Karpas-422 (cell line): ENCODE measurements around the gene SPDYE3. TPM values are rescaled to one million over a fixed set of nuclear protein-coding genes. Genes with fewer than 3 reads are reported as not detected.
"Not testable (repeated sequence)": the region's sequence is repeated elsewhere in the genome, so short reads cannot be mapped to it uniquely, and the experiment has no call there.

Experiments
- DNase-seq: peaks from one replicate; pipeline ENCODE4 v3.0.0-alpha.2; 2015
- H2AFZ ChIP-seq: fragments of 200-600 bp; sonication (generic); 2 replicates; pipeline ENCODE4 v1.6.1; 2014; ENCODE audit warnings: antibody characterized with exemption, low read length, mixed read lengths
- H3K27ac ChIP-seq: fragments of 200-600 bp; sonication (generic); 2 replicates; pipeline ENCODE4 v1.5.1; 2014; ENCODE audit warnings: mild to moderate bottlenecking, low read length, moderate library complexity
- H3K27me3 ChIP-seq: fragments of 200-600 bp; sonication (generic); 2 replicates; pipeline ENCODE4 v1.6.1; 2014; ENCODE audit warnings: low read length, mixed read lengths
- H3K36me3 ChIP-seq: fragments of 200-600 bp; sonication (generic); 2 replicates; pipeline ENCODE4 v1.6.1; 2014; ENCODE audit warnings: low read length, mixed read lengths; ENCODE audit not compliant: insufficient read depth
- H3K4me1 ChIP-seq: fragments of 200-600 bp; sonication (generic); 2 replicates; pipeline ENCODE4 v1.6.1; 2014; ENCODE audit warnings: mild to moderate bottlenecking, low read length, mixed read lengths
- H3K4me2 ChIP-seq: fragments of 200-600 bp; sonication (generic); 2 replicates; pipeline ENCODE4 v1.6.1; 2014; ENCODE audit warnings: low read length, low read depth, mild to moderate bottlenecking; ENCODE audit not compliant: poor library complexity, severe bottlenecking
- H3K4me3 ChIP-seq: fragments of 200-600 bp; sonication (generic); 2 replicates; pipeline ENCODE4 v1.5.1; 2014; ENCODE audit warnings: mild to moderate bottlenecking, antibody characterized with exemption, low read length, mixed read lengths
- H3K79me2 ChIP-seq: fragments of 200-600 bp; sonication (generic); 2 replicates; pipeline ENCODE4 v1.6.1; 2014; ENCODE audit warnings: mild to moderate bottlenecking, low read length, mixed read lengths
- H3K9ac ChIP-seq: fragments of 200-600 bp; sonication (generic); 2 replicates; pipeline ENCODE4 v1.6.0; 2014; ENCODE audit warnings: low read length
- H3K9me2 ChIP-seq: fragments of 200-600 bp; sonication (generic), shearing (Covaris generic); replicated peaks from 2 replicates; pipeline ENCODE4 v1.6.0; 2014; ENCODE audit warnings: mild to moderate bottlenecking, low read length, moderate library complexity; ENCODE audit not compliant: insufficient read depth
- H3K9me3 ChIP-seq: fragments of 300-700, 200-600 bp; sonication (generic); 2 replicates; pipeline ENCODE4 v1.6.1; 2014; ENCODE audit warnings: low read length, mixed read lengths
- H4K20me1 ChIP-seq: fragments of 200-600 bp; sonication (generic); 2 replicates; pipeline ENCODE4 v1.6.1; 2014; ENCODE audit warnings: mild to moderate bottlenecking, antibody characterized with exemption, low read length, low read depth; ENCODE audit not compliant: insufficient read depth
- total RNA-seq: library from RNA; depleted of rRNA; stranded (reverse); fragments of >200 nt; shearing (Covaris generic); gene quantifications from 2 replicates; pipeline ENCODE4 v1.2.3, GENCODE V29; 2014; ENCODE audit warnings: low replicate concordance

The SPDYE3 gene
- total RNA-seq, 1 experiment from 2014 or later = not detected

DNA sequence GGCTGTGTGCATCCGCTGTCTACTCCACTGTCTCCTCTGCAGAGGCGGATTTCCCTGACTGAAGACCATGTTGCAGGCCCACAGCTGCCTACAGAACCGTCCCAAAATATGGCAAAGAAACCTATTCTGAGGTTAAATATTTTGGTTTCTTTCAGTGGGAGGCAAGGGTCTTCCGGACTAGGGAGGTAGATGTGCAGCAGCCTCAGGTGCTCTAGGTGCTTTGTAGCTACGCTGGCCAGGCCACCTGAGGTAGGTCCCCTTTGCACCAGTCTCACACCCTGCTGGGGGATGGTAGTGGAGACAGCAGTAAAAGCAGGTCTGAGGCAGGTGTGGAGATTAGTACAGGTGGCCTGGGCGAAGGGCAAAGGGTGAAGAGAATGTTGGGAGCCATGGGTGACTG, 42.3 kb downstream of the SPDYE3 start:
- H3K9me3 ChIP-seq = no peaks in the 10 kb centered on the region
- no peaks in the 10 kb centered on the region for H4K20me1 ChIP-seq
- H3K4me1 ChIP-seq = peaks cover 5% of the 10 kb centered on the region
- H3K36me3 ChIP-seq = peaks cover 41% of the 10 kb centered on the region
- H3K9ac ChIP-seq = no peak overlapping the region
- no peaks in the 10 kb centered on the region for H3K27me3 ChIP-seq
- peaks cover 12% of the 10 kb centered on the region; the same call in 1 of the 2 replicates for H3K79me2 ChIP-seq
- no peak overlapping the region for H3K4me3 ChIP-seq
- no peaks in the 10 kb centered on the region for H3K9me2 ChIP-seq
- H3K4me2 ChIP-seq = no peak overlapping the region
- H3K27ac ChIP-seq = no peak overlapping the region
- DNase-seq = no peak
- no peak overlapping the region for H2AFZ ChIP-seq

DNA sequence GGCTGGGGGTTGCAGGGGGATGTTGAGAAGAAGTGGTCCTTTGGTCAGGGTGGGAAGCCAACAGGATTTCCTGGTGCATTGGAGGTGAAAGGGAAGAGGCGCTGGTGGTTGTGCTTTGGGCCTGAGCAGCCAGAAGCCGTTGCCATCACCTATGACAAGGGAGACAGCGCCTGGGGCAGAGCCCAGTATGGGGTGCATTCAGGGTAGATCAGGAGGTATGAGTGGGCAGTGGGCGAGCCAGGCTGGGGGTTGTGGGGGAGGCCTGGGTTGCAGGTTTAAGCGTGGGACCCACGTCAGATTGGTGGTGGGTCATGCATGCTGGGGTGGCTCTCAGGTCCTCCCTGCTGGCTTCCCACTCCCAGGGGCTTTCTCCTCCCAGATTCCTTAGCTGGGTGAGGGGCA, 44.2 kb downstream of the SPDYE3 start:
- no peaks in the 10 kb centered on the region for H3K4me1 ChIP-seq

DNA sequence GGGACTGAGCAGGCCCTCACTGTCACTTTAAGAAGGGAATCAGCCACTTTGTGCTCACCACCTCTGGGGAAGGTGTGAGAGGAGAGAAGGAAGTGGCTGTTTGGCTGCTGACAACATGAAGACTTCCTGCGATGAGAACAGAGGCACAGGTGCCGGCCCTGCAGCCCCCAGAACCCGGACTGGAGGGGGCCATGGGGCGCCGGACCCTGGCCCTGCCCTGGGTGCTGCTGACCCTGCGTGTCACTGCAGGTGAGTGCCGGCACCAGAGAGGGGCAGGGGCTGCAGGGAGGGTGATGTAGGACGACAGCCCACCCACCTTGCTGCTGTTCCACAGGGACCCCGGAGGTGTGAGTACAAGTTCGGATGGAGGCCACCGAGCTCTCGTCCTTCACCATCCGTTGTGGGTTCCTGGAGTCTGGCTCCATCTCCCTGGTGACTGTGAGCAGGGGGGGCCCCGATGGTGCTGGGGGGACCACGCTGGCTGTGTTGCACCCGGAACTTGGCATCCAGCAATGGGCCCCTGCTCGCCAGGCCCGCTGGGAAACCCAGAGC, 44.8 kb downstream of the SPDYE3 start:
- H3K4me1 ChIP-seq, H4K20me1 ChIP-seq, H3K9me3 ChIP-seq, H2AFZ ChIP-seq, DNase-seq, H3K4me2 ChIP-seq, H3K79me2 ChIP-seq, H3K9ac ChIP-seq, H3K27me3 ChIP-seq, H3K9me2 ChIP-seq, H3K27ac ChIP-seq, H3K4me3 ChIP-seq: not testable (repeated sequence)
- H3K36me3 ChIP-seq = peaks cover 25% of the 10 kb centered on the region

More for the DNA sequence above, 44.2 kb downstream of the SPDYE3 start:
- DNase-seq = no peak
- H3K9ac ChIP-seq = no peak overlapping the region
- H4K20me1 ChIP-seq = no peaks in the 10 kb centered on the region
- no peaks in the 10 kb centered on the region for H3K27me3 ChIP-seq
- H3K4me2 ChIP-seq = no peak overlapping the region
- H3K36me3 ChIP-seq = peaks cover 31% of the 10 kb centered on the region
- H3K9me3 ChIP-seq = no peaks in the 10 kb centered on the region
- H3K9me2 ChIP-seq = no peaks in the 10 kb centered on the region
- no peak overlapping the region for H3K27ac ChIP-seq
- no peak overlapping the region for H2AFZ ChIP-seq
- peaks cover 2% of the 10 kb centered on the region; the same call in 1 of the 2 replicates for H3K79me2 ChIP-seq
- no peak overlapping the region for H3K4me3 ChIP-seq

DNA sequence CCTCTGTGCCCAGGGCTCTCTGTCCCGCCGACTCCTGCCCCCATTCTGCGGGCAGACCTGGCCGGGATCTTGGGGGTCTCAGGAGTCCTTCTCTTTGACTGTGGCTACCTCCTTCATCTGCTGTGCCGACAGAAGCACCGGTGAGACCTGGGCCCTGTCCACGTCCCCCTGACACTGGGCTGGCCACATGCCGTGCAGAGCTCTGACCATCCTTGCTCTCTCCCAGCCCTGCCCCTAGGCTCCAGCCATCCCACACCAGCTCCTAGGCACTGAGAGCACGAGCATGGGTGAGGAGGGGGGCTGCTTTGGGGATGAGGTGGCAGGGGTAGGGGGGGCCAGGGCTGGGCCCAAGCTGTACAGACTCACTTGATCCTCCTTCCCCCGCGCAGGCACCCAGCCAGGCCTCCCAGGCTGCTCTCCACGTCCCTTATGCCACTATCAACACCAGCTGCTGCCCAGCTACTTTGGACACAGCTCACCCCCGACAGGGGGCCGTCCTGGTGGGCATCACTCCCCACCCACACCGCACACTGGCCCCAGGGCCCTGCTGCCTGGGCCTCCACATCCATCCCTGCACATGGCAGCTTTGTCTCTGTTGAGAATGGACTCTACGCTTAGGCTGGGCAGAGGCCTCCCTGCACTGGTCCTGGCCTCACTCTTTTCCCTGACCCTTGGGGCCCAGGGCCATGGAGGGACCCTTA, 45.6 kb downstream of the SPDYE3 start:
- H3K36me3 ChIP-seq = peaks cover 18% of the 10 kb centered on the region
- no peaks in the 10 kb centered on the region for H3K79me2 ChIP-seq
- H4K20me1 ChIP-seq = no peaks in the 10 kb centered on the region
- H3K9ac ChIP-seq = no peak overlapping the region
- H2AFZ ChIP-seq = no peak overlapping the region
- no peak overlapping the region for H3K27ac ChIP-seq
- no peaks in the 10 kb centered on the region for H3K27me3 ChIP-seq
- no peak overlapping the region for H3K4me3 ChIP-seq
- no peak overlapping the region for H3K4me2 ChIP-seq
- no peak for DNase-seq
- H3K4me1 ChIP-seq = no peaks in the 10 kb centered on the region
- no peaks in the 10 kb centered on the region for H3K9me3 ChIP-seq
- no peaks in the 10 kb centered on the region for H3K9me2 ChIP-seq

DNA sequence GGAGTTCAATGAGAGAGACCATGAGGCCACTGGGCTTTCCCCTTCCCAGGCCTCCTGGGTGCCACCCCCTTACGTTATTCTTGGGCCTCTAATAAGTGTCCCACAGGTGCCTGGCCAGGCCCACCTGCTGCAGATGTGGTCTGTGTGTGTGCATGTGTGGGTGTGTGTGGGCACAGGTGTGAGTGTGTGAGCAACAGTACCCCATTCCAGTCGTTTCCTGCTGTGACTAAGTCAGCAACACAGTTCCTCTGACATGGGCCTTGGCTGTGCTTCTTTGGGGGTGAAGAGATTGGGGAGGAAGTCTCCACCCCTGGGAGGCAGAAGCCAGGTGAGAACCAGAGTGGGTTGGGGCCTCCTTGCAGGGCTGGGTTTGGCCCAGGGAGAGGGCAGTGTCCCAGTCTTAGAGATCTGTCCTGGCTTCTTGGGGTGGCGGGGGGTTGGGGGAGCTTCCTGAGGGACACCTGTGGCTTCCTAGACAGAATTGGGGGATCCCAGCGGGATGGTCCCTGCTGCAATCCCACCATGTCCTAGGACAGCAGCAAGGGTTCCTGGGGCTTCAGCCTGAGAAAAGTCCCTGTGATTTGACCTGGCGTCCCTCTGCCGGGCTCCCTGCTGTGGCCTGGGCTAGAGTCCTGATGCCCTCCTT, 46.3 kb downstream of the SPDYE3 start:
- Histone ChIP-seq H3K4me1 (no peaks in the 10 kb centered on the region), H4K20me1 (no peaks in the 10 kb centered on the region)

DNA sequence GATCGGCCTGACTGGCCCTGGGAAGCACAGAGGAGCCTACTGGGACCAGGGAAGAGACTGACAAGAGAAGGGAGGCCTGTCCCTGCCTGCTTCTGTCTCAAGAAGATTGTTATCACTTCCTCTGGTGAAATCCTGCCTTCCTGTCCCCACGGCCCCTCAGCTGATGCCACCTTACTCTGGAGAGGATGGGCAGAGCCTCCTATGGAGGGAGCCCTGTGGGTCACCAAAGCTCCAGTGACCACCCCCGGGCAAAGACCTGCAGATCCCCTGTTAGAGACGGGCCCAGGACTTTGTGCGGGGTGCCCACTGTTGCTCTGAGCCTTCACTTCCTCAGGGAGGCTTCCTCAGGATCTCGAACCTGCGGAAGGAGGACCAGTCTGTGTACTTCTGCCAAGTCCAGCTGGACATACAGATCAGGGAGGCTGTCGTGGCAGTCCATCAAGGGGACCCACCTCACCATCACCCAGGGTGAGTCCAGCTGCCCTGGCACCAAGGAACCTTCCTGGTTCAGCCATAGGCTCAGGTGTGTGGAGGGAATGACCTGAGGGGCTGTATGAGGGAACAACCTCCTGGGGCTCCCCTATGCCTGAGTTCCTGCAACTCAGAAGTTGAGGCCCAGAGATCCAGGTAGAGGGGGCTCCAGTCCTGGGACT, 49.0 kb downstream of the SPDYE3 start:
- no peak overlapping the region for H3K9ac ChIP-seq
- no peak overlapping the region for H2AFZ ChIP-seq
- no peak overlapping the region for H3K27ac ChIP-seq
- no peaks in the 10 kb centered on the region for H3K9me3 ChIP-seq
- H3K4me2 ChIP-seq = no peak overlapping the region
- H3K36me3 ChIP-seq = peaks cover 25% of the 10 kb centered on the region
- H3K9me2 ChIP-seq = no peaks in the 10 kb centered on the region
- H3K4me1 ChIP-seq = no peaks in the 10 kb centered on the region
- no peaks in the 10 kb centered on the region for H3K79me2 ChIP-seq
- no peaks in the 10 kb centered on the region for H3K27me3 ChIP-seq
- no peak for DNase-seq
- no peaks in the 10 kb centered on the region for H4K20me1 ChIP-seq
- H3K4me3 ChIP-seq = no peak overlapping the region

More for the DNA sequence above, 46.3 kb downstream of the SPDYE3 start:
- no peaks in the 10 kb centered on the region for H3K9me3 ChIP-seq
- H3K9ac ChIP-seq = no peak overlapping the region
- H3K27me3 ChIP-seq = no peaks in the 10 kb centered on the region
- H2AFZ ChIP-seq = no peak overlapping the region
- H3K9me2 ChIP-seq = no peaks in the 10 kb centered on the region
- no peak for DNase-seq
- H3K36me3 ChIP-seq = peaks cover 20% of the 10 kb centered on the region
- no peak overlapping the region for H3K4me2 ChIP-seq
- no peak overlapping the region for H3K27ac ChIP-seq
- H3K4me3 ChIP-seq = no peak overlapping the region
- no peaks in the 10 kb centered on the region for H3K79me2 ChIP-seq

DNA sequence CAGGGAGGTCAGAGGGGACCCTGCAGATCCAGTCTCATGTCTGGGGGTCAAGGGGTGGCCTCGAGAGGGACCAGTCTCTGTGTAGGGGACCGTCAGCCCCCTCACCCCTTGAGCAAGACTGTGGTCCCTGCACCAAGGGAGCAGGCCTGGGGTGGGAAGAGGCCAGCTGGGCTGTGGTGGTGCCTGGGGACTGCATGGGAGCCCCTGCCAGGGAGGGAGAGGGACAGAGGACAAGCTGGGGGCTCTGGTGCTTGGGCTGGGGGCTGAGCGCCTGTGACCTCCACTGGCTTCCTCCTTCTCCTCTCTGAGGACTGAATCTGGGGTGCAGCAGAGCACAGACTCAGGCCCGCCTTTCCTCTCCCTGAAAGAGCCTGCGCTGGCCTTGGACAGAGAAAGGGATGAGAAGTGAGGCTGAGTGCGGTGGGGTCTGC, 49.6 kb downstream of the SPDYE3 start:
- Histone ChIP-seq H3K9me2 (no peaks in the 10 kb centered on the region), H3K27me3 (no peaks in the 10 kb centered on the region), H4K20me1 (no peaks in the 10 kb centered on the region), H3K79me2 (no peaks in the 10 kb centered on the region), H3K36me3 (peaks cover 28% of the 10 kb centered on the region), H3K27ac (no peak overlapping the region), H3K9ac (no peak overlapping the region), H3K4me3 (no peak overlapping the region), H3K4me2 (no peak overlapping the region), H2AFZ (no peak overlapping the region), H3K4me1 (no peaks in the 10 kb centered on the region), H3K9me3 (no peaks in the 10 kb centered on the region)
- DNase-seq = no peak
